ENCODE measurements around the gene SORBS1.

GRCh38 chr10:95545981-95546380 lies 15.2 kb downstream of the SORBS1 start:
- TF ChIP-seq GATA2 (IDR thresholded peaks at IDR 0.05; ENCODE audit: low read depth, low read length) (no peak), GATA3 (IDR thresholded peaks at IDR 0.05; ENCODE audit: low read depth, low read length) (no peak)

Measured in SH-SY5Y (cell line).